ENCODE measurements around the gene MUC5B. TPM values are rescaled to one million over a fixed set of nuclear protein-coding genes. Genes with fewer than 3 reads are reported as not detected.
"Not testable (repeated sequence)": the region's sequence is repeated elsewhere in the genome, so short reads cannot be mapped to it uniquely, and the experiment has no call there.

MUC5B gene
- total RNA-seq, 4 donors from 2014 or later, result 0.04 to 139 (median 1.6) TPM

- intact Hi-C loops (cut with DNase I), result no loop called here
- H3K4me3 ChIP-seq, result no peak overlapping the region
- H3K27ac ChIP-seq, result no peak overlapping the region
- H3K9me3 ChIP-seq, result no peaks in the 10 kb centered on the region
- 82% methylated on average over 9 of the region's 23 CpGs; no CpG with 5 or more reads in 1 of the 2 donors for WGBS, 2 donors
- no peaks in the 10 kb centered on the region for H3K36me3 ChIP-seq
- peaks cover 0 to 4% (median 0%) of the 10 kb centered on the region in 3 donors for H3K4me1 ChIP-seq
- TF ChIP-seq, protein P1, sequence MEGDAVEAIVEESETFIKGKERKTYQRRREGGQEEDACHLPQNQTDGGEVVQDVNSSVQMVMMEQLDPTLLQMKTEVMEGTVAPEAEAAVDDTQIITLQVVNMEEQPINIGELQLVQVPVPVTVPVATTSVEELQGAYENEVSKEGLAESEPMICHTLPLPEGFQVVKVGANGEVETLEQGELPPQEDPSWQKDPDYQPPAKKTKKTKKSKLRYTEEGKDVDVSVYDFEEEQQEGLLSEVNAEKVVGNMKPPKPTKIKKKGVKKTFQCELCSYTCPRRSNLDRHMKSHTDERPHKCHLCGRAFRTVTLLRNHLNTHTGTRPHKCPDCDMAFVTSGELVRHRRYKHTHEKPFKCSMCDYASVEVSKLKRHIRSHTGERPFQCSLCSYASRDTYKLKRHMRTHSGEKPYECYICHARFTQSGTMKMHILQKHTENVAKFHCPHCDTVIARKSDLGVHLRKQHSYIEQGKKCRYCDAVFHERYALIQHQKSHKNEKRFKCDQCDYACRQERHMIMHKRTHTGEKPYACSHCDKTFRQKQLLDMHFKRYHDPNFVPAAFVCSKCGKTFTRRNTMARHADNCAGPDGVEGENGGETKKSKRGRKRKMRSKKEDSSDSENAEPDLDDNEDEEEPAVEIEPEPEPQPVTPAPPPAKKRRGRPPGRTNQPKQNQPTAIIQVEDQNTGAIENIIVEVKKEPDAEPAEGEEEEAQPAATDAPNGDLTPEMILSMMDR (IDR thresholded peaks at IDR 0.05), result no peak
- no peak for TF ChIP-seq POLR2A (IDR thresholded peaks at IDR 0.05)
- H3K27me3 ChIP-seq, result peaks cover 0 to 4% (median 0%) of the 10 kb centered on the region in 4 donors
- no peak for DNase-seq
Measured at GRCh38 chr11:1239596-1240205, 16.8 kb downstream of the MUC5B start.

DNA sequence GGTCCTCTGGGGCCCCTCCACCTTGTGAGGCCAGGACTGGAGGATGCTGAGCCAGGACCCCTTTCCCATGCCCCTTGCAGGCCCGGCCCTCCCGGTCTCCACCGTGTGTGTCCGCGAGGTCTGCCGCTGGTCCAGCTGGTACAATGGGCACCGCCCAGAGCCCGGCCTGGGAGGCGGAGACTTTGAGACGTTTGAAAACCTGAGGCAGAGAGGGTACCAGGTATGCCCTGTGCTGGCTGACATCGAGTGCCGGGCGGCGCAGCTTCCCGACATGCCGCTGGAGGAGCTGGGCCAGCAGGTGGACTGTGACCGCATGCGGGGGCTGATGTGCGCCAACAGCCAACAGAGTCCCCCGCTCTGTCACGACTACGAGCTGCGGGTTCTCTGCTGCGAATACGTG, 17.9 kb downstream of the MUC5B start:
- 86% methylated on average over 7 of the region's 25 CpGs; no CpG with 5 or more reads in 1 of the 2 donors for WGBS, 2 donors
- no peak overlapping the region for H3K27ac ChIP-seq
- no peak for DNase-seq
- TF ChIP-seq, protein P1 (IDR thresholded peaks at IDR 0.05), result no peak
- TF ChIP-seq POLR2A (IDR thresholded peaks at IDR 0.05), result no peak
- peaks cover 0 to 4% (median 0%) of the 10 kb centered on the region in 3 donors for H3K4me1 ChIP-seq
- H3K4me3 ChIP-seq, result no peak overlapping the region
- H3K9me3 ChIP-seq, result no peaks in the 10 kb centered on the region
- peaks cover 0 to 4% (median 0%) of the 10 kb centered on the region in 4 donors for H3K27me3 ChIP-seq
- intact Hi-C loops (cut with DNase I), result no loop called here
- no peaks in the 10 kb centered on the region for H3K36me3 ChIP-seq

GRCh38 chr11:1241706-1242105, 18.8 kb downstream of the MUC5B start:
- no peak for DNase-seq
- Histone ChIP-seq H3K4me3 (no peak overlapping the region), H3K4me1 (peaks cover 0 to 4% (median 0%) of the 10 kb centered on the region in 3 donors), H3K27ac (no peak overlapping the region), H3K9me3 (no peaks in the 10 kb centered on the region), H3K27me3 (peaks cover 0 to 4% (median 0%) of the 10 kb centered on the region in 4 donors), H3K36me3 (no peaks in the 10 kb centered on the region)
- TF ChIP-seq, protein P1 (IDR thresholded peaks at IDR 0.05), result no peak
- TF ChIP-seq POLR2A (IDR thresholded peaks at IDR 0.05), result no peak
- intact Hi-C loops (cut with DNase I), result no loop called here
- 92 to 100% methylated on average over 1 to 11 of the region's 20 CpGs for WGBS, 2 donors

- Histone ChIP-seq H3K9me3 (no peaks in the 10 kb centered on the region), H3K27me3 (peaks cover 0 to 4% (median 0%) of the 10 kb centered on the region in 4 donors), H3K4me3 (no peak overlapping the region), H3K27ac (no peak overlapping the region), H3K4me1 (peaks cover 0 to 4% (median 0%) of the 10 kb centered on the region in 3 donors), H3K36me3 (no peaks in the 10 kb centered on the region)
- intact Hi-C loops (cut with DNase I), result no loop called here
- TF ChIP-seq, protein P1 (IDR thresholded peaks at IDR 0.05), result no peak
- no peak for TF ChIP-seq POLR2A (IDR thresholded peaks at IDR 0.05)
- DNase-seq, result no peak
- 73 to 86% methylated on average over 8 to 18 of the region's 20 CpGs for WGBS, 2 donors
Measured at GRCh38 chr11:1242289-1242688, 19.4 kb downstream of the MUC5B start.

GRCh38 chr11:1242751-1243150, 19.9 kb downstream of the MUC5B start:
- intact Hi-C loops (cut with DNase I); H3K4me3 ChIP-seq; H3K4me1 ChIP-seq; H3K27me3 ChIP-seq; H3K27ac ChIP-seq; H3K36me3 ChIP-seq; H3K9me3 ChIP-seq; DNase-seq: not testable (repeated sequence)
- WGBS, 2 donors, result 59 to 75% methylated on average over 4 to 7 of the region's 11 CpGs

DNA sequence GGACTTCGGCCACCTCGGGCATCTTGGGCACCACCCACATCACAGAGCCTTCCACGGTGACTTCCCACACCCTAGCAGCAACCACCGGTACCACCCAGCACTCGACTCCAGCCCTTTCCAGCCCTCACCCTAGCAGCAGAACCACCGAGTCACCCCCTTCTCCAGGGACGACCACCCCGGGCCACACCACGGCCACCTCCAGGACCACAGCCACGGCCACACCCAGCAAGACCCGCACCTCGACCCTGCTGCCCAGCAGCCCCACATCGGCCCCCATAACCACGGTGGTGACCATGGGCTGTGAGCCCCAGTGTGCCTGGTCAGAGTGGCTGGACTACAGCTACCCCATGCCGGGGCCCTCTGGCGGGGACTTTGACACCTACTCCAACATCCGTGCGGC, 20.7 kb downstream of the MUC5B start:
- H3K4me1 ChIP-seq; H3K27me3 ChIP-seq; intact Hi-C loops (cut with DNase I); H3K9me3 ChIP-seq; H3K4me3 ChIP-seq; H3K36me3 ChIP-seq; DNase-seq; H3K27ac ChIP-seq: not testable (repeated sequence)
- WGBS, 2 donors, result 91% methylated on average over 11 of the region's 18 CpGs; no CpG with 5 or more reads in 1 of the 2 donors

DNA sequence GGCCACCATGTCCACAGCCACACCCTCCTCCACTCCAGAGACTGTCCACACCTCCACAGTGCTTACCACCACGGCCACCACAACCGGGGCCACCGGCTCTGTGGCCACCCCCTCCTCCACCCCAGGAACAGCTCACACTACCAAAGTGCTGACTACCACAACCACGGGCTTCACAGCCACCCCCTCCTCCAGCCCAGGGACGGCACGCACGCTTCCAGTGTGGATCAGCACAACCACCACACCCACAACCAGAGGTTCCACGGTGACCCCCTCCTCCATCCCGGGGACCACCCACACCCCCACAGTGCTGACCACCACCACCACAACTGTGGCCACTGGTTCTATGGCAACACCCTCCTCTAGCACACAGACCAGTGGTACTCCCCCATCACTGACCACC, 21.7 kb downstream of the MUC5B start:
- H3K9me3 ChIP-seq; intact Hi-C loops (cut with DNase I); H3K27ac ChIP-seq; H3K4me3 ChIP-seq; H3K36me3 ChIP-seq; H3K4me1 ChIP-seq; H3K27me3 ChIP-seq; DNase-seq: not testable (repeated sequence)
- 93 to 97% methylated on average over 3 to 6 of the region's 9 CpGs for WGBS, 2 donors

DNA sequence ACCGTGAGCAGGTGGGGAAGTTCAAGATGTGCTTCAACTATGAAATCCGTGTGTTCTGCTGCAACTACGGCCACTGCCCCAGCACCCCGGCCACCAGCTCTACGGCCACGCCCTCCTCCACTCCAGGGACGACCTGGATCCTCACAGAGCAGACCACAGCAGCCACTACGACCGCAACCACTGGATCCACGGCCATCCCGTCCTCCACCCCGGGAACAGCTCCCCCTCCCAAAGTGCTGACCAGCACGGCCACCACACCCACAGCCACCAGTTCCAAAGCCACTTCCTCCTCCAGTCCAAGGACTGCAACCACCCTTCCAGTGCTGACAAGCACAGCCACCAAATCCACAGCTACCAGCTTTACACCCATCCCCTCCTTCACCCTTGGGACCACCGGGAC, 22.9 kb downstream of the MUC5B start:
- DNase-seq, result not testable (repeated sequence)

DNA sequence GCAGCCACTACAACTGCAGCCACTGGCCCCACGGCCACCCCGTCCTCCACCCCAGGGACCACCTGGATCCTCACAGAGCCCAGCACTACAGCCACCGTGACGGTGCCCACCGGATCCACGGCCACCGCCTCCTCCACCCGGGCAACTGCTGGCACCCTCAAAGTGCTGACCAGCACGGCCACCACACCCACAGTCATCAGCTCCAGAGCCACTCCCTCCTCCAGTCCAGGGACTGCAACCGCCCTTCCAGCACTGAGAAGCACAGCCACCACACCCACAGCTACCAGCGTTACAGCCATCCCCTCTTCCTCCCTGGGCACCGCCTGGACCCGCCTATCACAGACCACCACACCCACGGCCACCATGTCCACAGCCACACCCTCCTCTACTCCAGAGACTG, 23.4 kb downstream of the MUC5B start:
- H3K9me3 ChIP-seq; H3K27me3 ChIP-seq; H3K27ac ChIP-seq; DNase-seq; H3K4me3 ChIP-seq; H3K4me1 ChIP-seq; intact Hi-C loops (cut with DNase I); H3K36me3 ChIP-seq: not testable (repeated sequence)
- WGBS, 2 donors, result 90 to 97% methylated on average over 6 to 9 of the region's 14 CpGs

More for the DNA sequence above, 22.9 kb downstream of the MUC5B start:
- H3K4me1 ChIP-seq; H3K4me3 ChIP-seq; H3K27ac ChIP-seq; H3K9me3 ChIP-seq; H3K36me3 ChIP-seq; H3K27me3 ChIP-seq; intact Hi-C loops (cut with DNase I): not testable (repeated sequence)
- WGBS, 2 donors, result 90 to 96% methylated on average over 5 to 11 of the region's 14 CpGs

Measured in esophagus squamous epithelium (tissue), 5 donors.